HG02852 (cell line): ENCODE results near the gene ATG4B.

Experiments used
- ATAC-seq: cut with Tn5 transposase; IDR thresholded peaks from one replicate; pipeline ENCODE4 v1.9.1; 2021; ENCODE audit warnings: mild to moderate bottlenecking, moderate library complexity; ENCODE audit not compliant: unreplicated experiment

Gene ATG4B

GRCh38 chr2:241612156-241613016 is 25.1 kb upstream of the ATG4B start:
- no peak for ATAC-seq

DNA sequence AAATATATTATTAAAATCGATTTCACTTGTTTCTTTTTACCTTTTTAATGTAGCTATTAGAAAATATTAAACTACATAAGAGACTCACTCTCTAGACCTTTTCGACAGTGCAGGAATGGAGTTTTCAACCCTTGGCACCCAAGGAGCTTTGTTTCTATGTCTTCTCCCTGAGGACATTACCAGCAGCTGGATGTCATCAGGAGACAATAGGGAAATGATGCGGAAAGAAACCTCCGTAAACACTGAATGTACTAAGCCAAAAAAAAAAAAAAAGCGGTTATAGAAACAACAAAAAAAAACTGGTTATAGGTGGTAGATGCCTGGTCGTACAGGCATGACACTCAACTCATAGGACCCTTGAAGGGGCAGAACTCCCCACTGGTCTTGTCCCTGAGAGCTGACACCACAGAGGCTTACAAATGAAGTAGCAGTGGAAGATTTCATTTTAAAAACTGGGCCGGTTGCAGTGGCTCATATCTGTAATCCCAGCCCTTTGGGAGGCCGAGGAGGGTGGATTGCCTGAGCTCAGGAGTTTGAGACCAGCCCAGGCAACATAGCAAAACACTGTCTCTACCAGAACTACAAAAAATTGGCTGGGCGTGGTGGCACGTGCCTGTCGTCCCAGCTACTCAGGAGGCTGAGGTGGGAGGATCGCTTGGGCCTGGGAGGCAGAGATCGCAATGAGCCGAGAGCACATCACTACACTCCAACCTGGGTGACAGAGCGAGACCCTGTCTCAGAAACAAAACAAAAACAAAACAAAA is 24.3 kb upstream of the ATG4B start:
- no peak for ATAC-seq

GRCh38 chr2:241615041-241615440 is 22.5 kb upstream of the ATG4B start:
- no peak for ATAC-seq

DNA sequence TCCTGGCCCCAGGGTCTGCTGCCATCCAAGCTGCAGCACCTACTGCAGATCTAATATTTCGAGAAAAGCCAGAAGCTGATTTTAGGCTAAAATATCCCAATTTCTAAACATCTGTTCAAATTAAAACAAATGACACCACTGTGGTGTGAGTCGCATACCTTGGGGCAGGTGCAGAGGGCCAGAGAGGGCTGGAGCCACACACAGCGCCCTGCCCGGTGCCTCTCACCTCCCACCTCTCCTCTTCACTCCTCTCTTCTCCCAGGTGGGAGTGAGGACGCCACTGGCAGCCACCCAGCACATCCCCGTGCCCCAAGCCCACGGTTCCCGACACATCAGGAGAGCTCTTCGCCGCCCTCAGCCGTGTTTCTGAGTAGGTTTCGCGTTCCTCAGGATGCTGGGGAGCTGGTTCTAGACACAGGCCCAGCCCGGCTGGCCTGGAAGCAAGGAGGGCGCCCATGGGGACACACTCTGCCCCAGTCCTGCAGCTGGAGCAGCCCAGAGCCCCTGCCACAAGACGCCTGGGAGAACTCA is 21.9 kb upstream of the ATG4B start:
- ATAC-seq = no peak

DNA sequence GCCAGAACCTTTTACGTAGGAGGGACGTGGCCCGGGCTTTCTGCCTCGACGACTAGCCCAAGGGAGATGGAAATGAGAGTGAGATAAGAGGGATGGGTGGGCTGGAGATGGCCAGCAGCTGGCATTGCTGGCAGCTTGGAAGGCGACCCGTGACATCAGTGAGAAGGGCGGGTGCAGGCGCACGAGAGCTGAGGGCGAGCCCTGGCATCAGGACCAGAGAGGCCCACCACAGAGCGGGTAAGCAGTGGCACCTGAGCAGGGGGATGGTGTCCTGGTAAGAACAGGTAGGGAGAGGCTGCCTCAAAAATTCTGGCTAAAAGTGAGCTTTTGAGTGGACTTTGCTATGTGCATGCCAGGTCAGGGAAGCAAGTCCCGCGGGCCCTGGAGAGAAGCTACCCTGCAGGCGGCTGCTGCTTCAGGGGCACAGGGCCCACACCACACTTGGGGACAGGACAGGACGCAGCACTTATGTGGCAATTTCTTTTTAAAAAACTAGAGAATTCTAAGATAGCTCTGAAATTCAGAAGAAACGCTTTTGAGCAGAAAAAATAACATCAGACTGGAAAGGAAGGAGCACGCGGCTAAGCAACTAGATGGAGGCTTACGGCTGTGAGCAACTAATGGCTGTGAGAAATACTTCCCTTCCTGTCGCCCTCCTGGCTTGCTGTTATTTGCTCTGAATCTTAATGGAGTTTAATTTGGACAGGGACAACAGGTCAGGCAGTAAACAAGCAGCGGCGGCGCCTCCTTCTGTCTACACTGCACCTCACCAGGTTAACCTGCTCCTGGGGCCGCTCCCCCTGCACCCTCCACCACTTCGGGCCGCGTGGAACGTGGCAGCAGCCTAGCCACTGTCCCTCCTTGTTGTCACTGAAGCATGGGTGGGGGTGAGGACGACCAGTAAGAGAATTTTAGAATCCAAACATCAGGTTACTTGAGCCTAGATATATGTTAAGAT is 21.0 kb upstream of the ATG4B start:
- no peak for ATAC-seq

DNA sequence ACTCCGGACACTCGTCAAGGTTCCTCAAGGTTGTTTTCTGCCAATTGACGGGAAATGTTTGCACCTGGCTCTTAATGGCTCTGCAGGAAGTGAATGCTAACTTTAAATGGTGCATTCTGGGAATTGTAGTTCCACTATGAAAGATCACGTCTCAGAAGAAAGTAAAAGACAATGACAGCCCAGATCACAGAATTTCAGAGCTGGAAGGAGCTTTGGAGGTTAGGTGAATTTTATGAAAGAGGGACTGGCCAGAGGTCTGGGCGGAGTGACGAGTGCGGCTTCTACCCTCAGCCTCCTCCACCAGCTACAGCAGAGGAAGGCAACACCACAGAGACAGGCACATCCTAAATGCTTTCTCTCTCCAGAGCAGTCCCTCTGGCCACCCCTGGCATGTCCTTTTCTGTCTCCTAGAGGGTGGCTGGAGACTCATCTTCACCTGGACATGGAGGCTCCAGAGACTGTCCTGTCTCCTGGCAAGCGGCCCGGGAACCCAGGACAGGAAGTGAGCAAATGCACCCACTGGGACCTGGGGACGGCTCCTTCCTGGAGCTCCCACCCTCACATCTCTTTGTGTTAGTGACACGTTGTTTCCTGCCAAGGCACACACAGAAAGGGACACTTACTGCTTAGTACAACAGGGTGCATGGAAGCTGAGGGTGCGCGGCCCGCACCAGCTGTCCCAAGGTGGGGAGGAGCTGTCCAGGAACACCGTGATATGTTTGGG is 19.9 kb upstream of the ATG4B start:
- peak; percentile 56 for ATAC-seq

GRCh38 chr2:241618296-241618805 is 19.1 kb upstream of the ATG4B start:
- no peak for ATAC-seq

DNA sequence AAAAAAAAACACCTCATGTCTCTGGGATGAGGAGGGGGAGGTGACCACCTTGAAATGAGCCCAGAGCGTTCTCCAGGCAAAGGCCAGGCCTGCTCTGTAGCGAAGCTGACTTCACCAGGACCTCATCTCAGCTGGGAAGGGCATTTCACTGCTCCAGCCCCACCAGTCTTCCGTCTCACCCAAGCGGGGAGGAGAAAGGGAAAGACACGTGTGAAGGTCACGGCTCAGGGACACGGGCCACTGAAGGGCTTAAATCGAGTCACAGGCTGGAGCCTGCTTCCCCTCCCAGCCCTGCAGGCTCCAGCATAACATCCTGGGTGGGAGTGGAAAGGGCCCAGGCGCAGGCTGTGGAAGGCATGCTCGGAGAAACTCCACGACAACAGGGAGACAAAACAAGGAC is 18.7 kb upstream of the ATG4B start:
- no peak for ATAC-seq

- no peak for ATAC-seq
Observed at GRCh38 chr2:241619597-241620418, 17.7 kb upstream of the ATG4B start.

DNA sequence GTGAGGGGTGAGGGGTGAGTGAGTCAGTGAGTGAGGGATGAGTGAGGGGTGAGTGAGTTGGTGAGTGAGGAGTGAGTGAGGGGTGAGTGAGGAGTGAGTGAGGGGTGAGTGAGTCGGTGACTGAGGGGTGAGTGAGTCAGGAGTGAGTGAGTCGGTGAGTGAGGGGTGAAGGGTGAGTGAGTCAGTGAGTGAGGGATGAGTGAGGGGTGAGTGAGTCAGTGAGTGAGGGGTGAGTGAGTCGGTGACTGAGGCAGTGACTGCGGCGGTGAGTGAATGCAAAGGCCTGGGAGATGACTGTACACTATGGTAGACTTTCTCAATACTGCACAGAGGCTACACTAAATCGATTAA is 17.1 kb upstream of the ATG4B start:
- ATAC-seq = no peak

- no peak for ATAC-seq
Observed at GRCh38 chr2:241627675-241628074, 9.8 kb upstream of the ATG4B start.

DNA sequence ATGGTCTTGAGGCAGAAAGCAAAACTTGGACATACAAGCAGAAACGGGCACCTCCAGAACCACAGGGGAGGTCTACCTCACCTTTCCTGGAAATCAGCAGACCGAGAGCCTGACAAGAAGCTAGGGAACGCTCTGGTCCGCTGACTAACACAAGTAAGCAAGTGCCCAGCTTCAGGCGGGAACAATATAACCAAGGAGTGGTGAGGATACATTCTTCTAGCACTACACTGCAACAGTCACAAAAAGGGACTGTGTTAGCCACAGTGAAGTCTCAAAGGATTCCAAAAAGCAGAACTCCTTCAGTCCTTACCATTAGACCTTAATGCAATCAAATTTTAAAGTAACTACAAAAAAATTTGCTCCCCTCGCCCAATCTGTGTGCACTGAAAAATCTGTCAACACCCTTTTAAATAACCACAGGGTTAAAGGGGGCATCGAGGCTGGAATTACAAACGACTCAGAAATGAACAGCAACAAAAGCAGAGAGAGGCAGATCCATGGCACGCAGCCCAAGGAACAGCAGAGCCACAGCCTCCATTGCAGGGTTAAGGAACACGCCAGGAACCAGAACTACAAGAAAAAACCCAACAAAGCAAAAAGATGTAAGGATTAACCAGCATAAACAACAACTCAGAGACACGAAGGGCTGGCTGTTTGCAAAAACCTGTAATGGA is 7.6 kb upstream of the ATG4B start:
- no peak for ATAC-seq

GRCh38 chr2:241632478-241633325 is 4.8 kb upstream of the ATG4B start:
- ATAC-seq = no peak

GRCh38 chr2:241633561-241633960 is 3.9 kb upstream of the ATG4B start:
- no peak for ATAC-seq

- no peak for ATAC-seq
Observed at GRCh38 chr2:241635756-241636155, 1.7 kb upstream of the ATG4B start.

DNA sequence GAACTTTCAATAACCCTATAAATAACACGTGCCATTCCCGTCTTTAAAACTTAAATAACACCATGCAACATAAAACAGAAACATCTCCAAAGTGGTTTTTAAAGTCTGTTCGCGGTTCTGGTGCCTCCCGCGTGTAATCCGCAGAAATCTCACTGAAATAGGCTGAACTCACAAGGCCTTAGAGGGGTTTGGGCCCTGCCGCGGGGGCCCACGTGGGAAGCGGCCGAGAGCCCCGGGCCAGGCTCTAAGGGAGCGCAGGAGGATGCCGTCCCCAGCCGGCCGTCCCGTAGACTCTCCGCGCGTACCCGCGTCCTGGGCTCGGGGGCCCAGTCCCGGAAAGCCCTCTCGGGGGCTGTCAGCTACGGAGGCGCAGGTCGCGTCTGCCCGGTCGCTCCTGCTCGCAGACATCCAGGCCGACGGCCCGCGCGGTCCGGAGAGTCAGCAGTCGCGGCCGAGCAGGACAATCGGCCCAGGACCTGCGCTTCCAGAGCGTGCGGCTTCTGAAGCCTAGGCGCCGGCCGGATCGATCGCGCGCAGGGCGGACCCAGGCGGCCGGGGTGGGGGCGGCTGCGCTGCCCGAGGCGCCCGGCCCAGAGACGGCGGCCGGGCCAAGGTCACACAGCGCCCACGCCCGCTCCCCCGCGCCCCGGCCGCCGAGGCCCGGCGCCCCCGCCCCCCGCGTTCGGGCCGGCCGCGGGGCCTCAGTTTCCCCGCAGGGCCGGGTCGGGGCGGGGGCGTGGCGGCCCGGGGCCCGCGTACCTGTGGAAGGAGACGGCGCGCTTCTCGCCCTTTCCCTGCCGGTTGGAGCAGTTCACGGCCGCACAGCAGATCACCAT is 1.1 kb upstream of the ATG4B start:
- ATAC-seq = peak; percentile 30
